ENCODE data around the gene EFNB1. TPM values are rescaled to one million over a fixed set of nuclear protein-coding genes. Genes with fewer than 3 reads are reported as not detected.

EFNB1 gene
- total RNA-seq, 1 donor from 2014 or later = 5.9 TPM

- H3K27me3 Mint-ChIP-seq (ENCODE audit: unreplicated experiment) = peaks cover 2% of the 10 kb centered on the region
- no peak for DNase-seq
- no peak overlapping the region for H3K4me3 Mint-ChIP-seq (ENCODE audit: unreplicated experiment)
- peaks cover 2% of the 10 kb centered on the region for H3K4me1 Mint-ChIP-seq (ENCODE audit: low read depth, unreplicated experiment)
- no peak for TF ChIP-seq CTCF (IDR thresholded peaks at IDR 0.05; ENCODE audit: partially characterized antibody, unreplicated experiment)
- H3K9me3 Mint-ChIP-seq (ENCODE audit: unreplicated experiment) = peaks cover 3% of the 10 kb centered on the region
- H3K27ac Mint-ChIP-seq (ENCODE audit: unreplicated experiment) = no peak overlapping the region
- H3K36me3 Mint-ChIP-seq (ENCODE audit: unreplicated experiment) = no peaks in the 10 kb centered on the region
Observed at GRCh38 chrX:68839771-68840170, 10.9 kb downstream of the EFNB1 start.

- Mint-ChIP-seq H3K36me3 (ENCODE audit: unreplicated experiment) (no peaks in the 10 kb centered on the region), H3K4me3 (ENCODE audit: unreplicated experiment) (no peak overlapping the region), H3K27me3 (ENCODE audit: unreplicated experiment) (peaks cover 2% of the 10 kb centered on the region), H3K9me3 (ENCODE audit: unreplicated experiment) (peaks cover 3% of the 10 kb centered on the region), H3K27ac (ENCODE audit: unreplicated experiment) (no peak overlapping the region), H3K4me1 (ENCODE audit: low read depth, unreplicated experiment) (peaks cover 2% of the 10 kb centered on the region)
- TF ChIP-seq CTCF (IDR thresholded peaks at IDR 0.05; ENCODE audit: partially characterized antibody, unreplicated experiment) = no peak
- DNase-seq = no peak
Observed at GRCh38 chrX:68840256-68840655, 11.4 kb downstream of the EFNB1 start.

GRCh38 chrX:68841251-68842049, 12.6 kb downstream of the EFNB1 start:
- Mint-ChIP-seq H3K27me3 (ENCODE audit: unreplicated experiment) (peaks cover 2% of the 10 kb centered on the region), H3K27ac (ENCODE audit: unreplicated experiment) (no peak overlapping the region), H3K4me1 (ENCODE audit: low read depth, unreplicated experiment) (peaks cover 2% of the 10 kb centered on the region), H3K36me3 (ENCODE audit: unreplicated experiment) (no peaks in the 10 kb centered on the region), H3K4me3 (ENCODE audit: unreplicated experiment) (no peak overlapping the region), H3K9me3 (ENCODE audit: unreplicated experiment) (peaks cover 3% of the 10 kb centered on the region)
- no peak for DNase-seq
- TF ChIP-seq CTCF (IDR thresholded peaks at IDR 0.05; ENCODE audit: partially characterized antibody, unreplicated experiment) = no peak

- no peak for TF ChIP-seq CTCF (IDR thresholded peaks at IDR 0.05; ENCODE audit: partially characterized antibody, unreplicated experiment)
- Mint-ChIP-seq H3K36me3 (ENCODE audit: unreplicated experiment) (no peaks in the 10 kb centered on the region), H3K27ac (ENCODE audit: unreplicated experiment) (no peak overlapping the region), H3K4me3 (ENCODE audit: unreplicated experiment) (no peak overlapping the region), H3K27me3 (ENCODE audit: unreplicated experiment) (no peaks in the 10 kb centered on the region), H3K4me1 (ENCODE audit: low read depth, unreplicated experiment) (peaks cover 2% of the 10 kb centered on the region), H3K9me3 (ENCODE audit: unreplicated experiment) (peaks cover 3% of the 10 kb centered on the region)
- no peak for DNase-seq
Observed at GRCh38 chrX:68842351-68842750, 13.5 kb downstream of the EFNB1 start.

- H3K27ac Mint-ChIP-seq (ENCODE audit: unreplicated experiment) = no peak overlapping the region
- H3K4me1 Mint-ChIP-seq (ENCODE audit: low read depth, unreplicated experiment) = peaks cover 2% of the 10 kb centered on the region
- H3K27me3 Mint-ChIP-seq (ENCODE audit: unreplicated experiment) = no peaks in the 10 kb centered on the region
- H3K9me3 Mint-ChIP-seq (ENCODE audit: unreplicated experiment) = peaks cover 3% of the 10 kb centered on the region
- no peaks in the 10 kb centered on the region for H3K36me3 Mint-ChIP-seq (ENCODE audit: unreplicated experiment)
- DNase-seq = no peak
- no peak for TF ChIP-seq CTCF (IDR thresholded peaks at IDR 0.05; ENCODE audit: partially characterized antibody, unreplicated experiment)
- H3K4me3 Mint-ChIP-seq (ENCODE audit: unreplicated experiment) = no peak overlapping the region
Observed at GRCh38 chrX:68842781-68843581, 14.2 kb downstream of the EFNB1 start.

Measured in glutamatergic neuron (in vitro differentiated cells).